Measurements from ENCODE around the gene CAMK1G. TPM values are rescaled to one million over a fixed set of nuclear protein-coding genes. Genes with fewer than 3 reads are reported as not detected.

The CAMK1G gene
- total and polyA plus RNA-seq, 9 of the 15 experiments (the other 6 are each of a cell fraction or from before 2014, with no cell fraction given): not detected

GRCh38 chr1:209542585-209542984 lies 40.9 kb upstream of the CAMK1G start:
- ChIA-PET CTCF (ENCODE audit: low intra/inter-chr PET ratio) (no interaction called here), POLR2A (no interaction called here)
- H3K27ac ChIP-seq (ENCODE audit: extremely low read depth, low read depth, low read length): no peak overlapping the region
- no peak for FAIRE-seq
- no peak overlapping the region for H2AFZ ChIP-seq (ENCODE audit: low read depth, low read length)
- H3K79me2 ChIP-seq (ENCODE audit: control insufficient read depth, insufficient read depth, low read length): no peaks in the 10 kb centered on the region
- H3K4me2 ChIP-seq (ENCODE audit: insufficient read depth, low read length): no peak overlapping the region
- TF ChIP-seq ZKSCAN8 (CRISPR knock-in tag; IDR thresholded peaks at IDR 0.05): no peak
- no peak for TF ChIP-seq SPI1 (IDR thresholded peaks at IDR 0.05; ENCODE audit: borderline replicate concordance, low read depth, low read length)
- TF ChIP-seq BRCA1 (IDR thresholded peaks at IDR 0.05): no peak
- TF ChIP-seq BRCA1 (CRISPR knock-in tag; IDR thresholded peaks at IDR 0.05): no peak
- no peak for TF ChIP-seq HNRNPUL1 (IDR thresholded peaks at IDR 0.05; ENCODE audit: low read length)
- TF ChIP-seq CBX1 (IDR thresholded peaks at IDR 0.05; ENCODE audit: low read depth): no peak
- TF ChIP-seq PTRF (tag; IDR thresholded peaks at IDR 0.05): no peak
- no peak for TF ChIP-seq ATF7 (IDR thresholded peaks at IDR 0.05)
- TF ChIP-seq ARID3A (IDR thresholded peaks at IDR 0.05; ENCODE audit: borderline replicate concordance, low read depth, low read length): no peak
- no peak for TF ChIP-seq RFX1 (IDR thresholded peaks at IDR 0.05)
- no peak for TF ChIP-seq MTA3 (IDR thresholded peaks at IDR 0.05; ENCODE audit: borderline replicate concordance)
- no peaks in the 10 kb centered on the region for H3K9me3 ChIP-seq (replicated peaks; ENCODE audit: control insufficient read depth, insufficient read depth, low read depth, low read length)
- H3K27me3 ChIP-seq (ENCODE audit: control insufficient read depth in 2 of 2, insufficient read depth in 2 of 2, low read length in 2 of 2): no peaks in the 10 kb centered on the region; a peak in 1 of 5 replicates
- no peaks in the 10 kb centered on the region for H3K36me3 ChIP-seq (ENCODE audit: control insufficient read depth, insufficient read depth, low read length)
- ATAC-seq: no peak
- H3K4me3 ChIP-seq: no peak overlapping the region
- in situ Hi-C loops (cut with MboI) (no loop called here), intact Hi-C loops (cut with micrococcal nuclease) (no loop called here)
- DNase-seq (ENCODE audit: extremely low read depth in 1 of 4, low spot score in 3 of 4): no peak
- BruUV-seq (replicated peaks): no TSS peak
- 0 out of 2 replicates have a peak, but pooled peaks cover 2% of the 10 kb centered on the region for H4K20me1 ChIP-seq (replicated peaks; ENCODE audit: control insufficient read depth, insufficient read depth, low read length)
- H3K9me1 ChIP-seq (ENCODE audit: control insufficient read depth, insufficient read depth, low read length): no peaks in the 10 kb centered on the region
- no peaks in the 10 kb centered on the region for H3K4me1 ChIP-seq (replicated peaks in 1 of 2; ENCODE audit: control insufficient read depth in 2 of 2, insufficient read depth in 2 of 2, low read length in 2 of 2)
- no peak overlapping the region for H3K9ac ChIP-seq (ENCODE audit: insufficient read depth in 1 of 2, low read depth in 2 of 2, low read length in 2 of 2)
